ENCODE data around the gene GNG7.
"Not testable (repeated sequence)": the region's sequence is repeated elsewhere in the genome, so short reads cannot be mapped to it uniquely, and the experiment has no call there.

Gene GNG7

GRCh38 chr19:2478278-2478755 lies 224.2 kb downstream of the GNG7 start:
- DNase-seq = peak; percentile 57

- DNase-seq = no peak
Measured at GRCh38 chr19:2477732-2478191, 224.7 kb downstream of the GNG7 start.

- DNase-seq = no peak
Measured at GRCh38 chr19:2477141-2477710, 225.3 kb downstream of the GNG7 start.

- peak; percentile 83 for DNase-seq
Measured at GRCh38 chr19:2476451-2477140, 225.9 kb downstream of the GNG7 start.

GRCh38 chr19:2475702-2476450 lies 226.6 kb downstream of the GNG7 start, which contains the start of gene GADD45B:
GADD45B (plus strand) TSS chr19:2476127; CDS start chr19:2476359, 232 bp downstream.
- peak; percentile 98 for DNase-seq

GRCh38 chr19:2475018-2475701 lies 227.3 kb downstream of the GNG7 start:
- DNase-seq = peak; percentile 60

GRCh38 chr19:2474232-2475017 lies 228.1 kb downstream of the GNG7 start:
- peak; percentile 94 for DNase-seq

GRCh38 chr19:2469915-2470200 lies 232.6 kb downstream of the GNG7 start:
- DNase-seq = not testable (repeated sequence)

- DNase-seq = peak; percentile 25
Measured at GRCh38 chr19:2469102-2469914, 233.2 kb downstream of the GNG7 start.

GRCh38 chr19:2468596-2468995 lies 233.9 kb downstream of the GNG7 start:
- DNase-seq = no peak

GRCh38 chr19:2464389-2464788 lies 238.1 kb downstream of the GNG7 start:
- DNase-seq = no peak

- not testable (repeated sequence) for DNase-seq
Measured at GRCh38 chr19:2463694-2464093, 238.8 kb downstream of the GNG7 start.

- no peak for DNase-seq
Measured at GRCh38 chr19:2462635-2463421, 239.7 kb downstream of the GNG7 start.

- peak; percentile 30 for DNase-seq
Measured at GRCh38 chr19:2461751-2462634, 240.5 kb downstream of the GNG7 start.
